Suppressor macrophage treated with lipopolysaccharide for 1 hour (primary cell): ENCODE data around the gene SUGCT.

Experiments
- DNase-seq, 3 donors: peaks; one replicate each; pipeline ENCODE4 v3.0.0-alpha.2; 2020 to 2022

SUGCT gene

DNA sequence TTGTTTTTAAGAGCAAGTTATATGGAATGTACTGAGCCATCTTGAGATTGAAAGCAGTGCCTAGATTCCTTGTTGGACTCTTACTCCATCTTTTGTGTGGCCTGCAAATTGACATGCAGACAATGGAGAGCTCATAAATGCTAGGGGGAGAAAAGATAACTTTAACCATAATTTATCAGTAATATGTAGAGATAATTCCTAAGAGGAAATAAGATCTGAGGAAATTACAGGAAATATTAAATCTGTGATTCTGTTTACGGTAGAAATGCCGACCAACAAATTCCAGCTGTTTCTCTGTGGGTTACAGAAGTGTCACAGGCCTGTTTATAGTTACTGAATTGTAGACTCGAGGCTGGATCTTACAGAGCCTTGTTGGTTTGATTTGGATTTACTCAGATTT lies 348.0 kb downstream of the SUGCT start:
- DNase-seq, result no peak

DNA sequence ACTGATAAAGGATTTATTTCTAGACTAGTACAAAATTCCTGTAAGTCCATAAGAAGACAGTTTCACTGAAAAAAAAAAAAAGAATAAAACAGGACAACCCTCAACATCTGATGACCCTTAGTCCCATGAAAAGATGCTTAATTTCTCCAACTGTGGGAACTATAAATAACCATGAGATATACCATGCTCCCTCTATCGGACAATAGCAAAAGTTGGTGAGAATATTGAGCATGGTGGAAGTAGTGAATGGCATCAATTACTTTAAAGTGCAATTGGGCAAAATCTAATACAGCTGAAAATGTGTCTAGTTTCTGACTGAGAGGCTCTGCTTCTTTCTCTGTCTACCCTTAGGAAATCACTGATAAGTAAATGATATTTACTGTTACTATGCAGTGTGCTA lies 348.8 kb downstream of the SUGCT start:
- no peak for DNase-seq

DNA sequence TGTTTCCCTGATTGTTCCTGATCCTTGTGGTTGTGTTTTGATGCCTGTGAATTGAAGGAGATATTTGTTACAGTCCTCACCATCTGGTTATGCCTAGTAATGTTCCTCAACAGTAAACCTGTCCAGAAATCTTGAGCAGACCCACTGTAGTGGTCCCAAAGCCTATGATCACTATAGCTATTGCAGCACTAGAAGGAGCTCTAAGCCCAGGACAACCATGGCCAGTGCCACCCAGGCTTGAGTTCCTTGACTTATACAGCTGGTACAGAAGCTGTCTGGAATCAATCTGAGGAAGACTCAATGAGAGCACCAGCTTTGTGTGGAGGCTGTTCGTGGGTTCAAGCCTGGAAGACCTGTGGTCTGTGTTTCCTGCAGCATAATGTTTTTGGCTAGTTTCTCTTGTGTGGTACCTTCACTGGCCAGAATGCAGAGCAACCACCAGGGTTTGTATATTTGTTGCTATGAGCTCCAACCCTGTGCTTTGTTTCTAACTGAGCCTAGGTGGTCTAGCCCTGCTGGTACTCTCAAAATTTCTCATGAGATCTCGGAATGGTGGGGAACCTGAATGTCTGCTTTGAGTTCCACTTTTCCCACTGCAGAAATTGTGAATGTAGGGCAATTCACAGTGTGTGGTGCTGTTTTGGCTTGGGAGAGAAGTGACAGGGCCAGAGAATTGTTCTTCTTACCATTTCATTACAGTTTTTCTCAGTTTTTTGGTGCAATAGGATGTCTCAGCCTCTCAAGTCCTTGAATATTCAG lies 355.2 kb downstream of the SUGCT start:
- DNase-seq, result no peak

DNA sequence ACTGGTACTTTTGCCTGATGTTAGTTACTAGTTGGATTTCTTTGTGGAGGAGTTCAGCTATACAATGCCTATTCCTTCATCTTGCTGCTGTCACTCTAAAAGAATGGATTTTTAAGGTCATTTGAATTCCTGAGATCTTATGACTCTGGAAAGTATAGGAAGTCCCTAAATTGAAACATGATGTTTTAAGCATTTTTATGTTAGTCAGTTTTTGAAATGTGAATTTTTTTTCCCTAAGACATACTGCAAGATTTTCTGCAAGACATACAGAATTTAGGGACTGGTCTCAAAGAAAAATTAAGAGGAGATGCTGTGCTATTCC lies 355.8 kb downstream of the SUGCT start:
- DNase-seq, result no peak

DNA sequence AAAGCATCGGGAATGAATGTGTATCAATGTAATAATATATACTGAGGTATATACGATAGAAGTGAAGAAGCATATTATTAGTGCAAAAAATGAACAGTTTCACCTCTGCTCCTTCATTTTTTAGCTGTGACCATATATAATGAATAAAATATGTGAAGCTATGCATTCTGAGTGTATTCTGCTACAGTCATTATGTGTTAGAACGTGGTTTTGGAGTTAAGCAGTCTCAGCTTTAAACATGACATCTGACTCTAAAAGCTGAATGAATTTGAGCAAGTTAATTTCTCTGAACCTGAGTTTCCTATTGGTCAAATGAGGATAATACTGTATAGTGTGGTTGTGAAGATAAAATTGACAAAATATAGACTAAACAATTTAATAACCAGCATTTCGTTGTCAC lies 358.1 kb downstream of the SUGCT start:
- DNase-seq, result no peak

DNA sequence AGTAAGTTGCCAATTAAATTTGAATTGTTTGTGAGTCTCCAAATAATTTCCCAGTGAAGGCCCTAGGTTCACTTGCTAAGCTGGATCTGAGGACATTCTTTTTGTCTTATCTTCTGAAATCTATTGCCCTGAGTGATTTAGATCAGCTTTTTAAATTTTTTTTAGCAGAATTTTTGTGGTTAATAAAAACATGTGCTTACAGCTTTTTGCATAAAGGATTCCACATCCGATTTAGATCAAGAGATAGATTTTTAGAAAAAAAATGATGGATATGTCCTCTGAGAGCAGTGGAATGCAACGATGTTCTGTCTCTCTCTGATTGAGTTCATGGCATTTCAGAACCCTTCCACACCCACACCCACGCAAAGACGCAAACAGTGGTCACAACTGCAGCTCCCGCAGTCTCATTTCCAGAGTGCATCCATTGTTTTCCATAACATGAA lies 358.8 kb downstream of the SUGCT start:
- no peak for DNase-seq

DNA sequence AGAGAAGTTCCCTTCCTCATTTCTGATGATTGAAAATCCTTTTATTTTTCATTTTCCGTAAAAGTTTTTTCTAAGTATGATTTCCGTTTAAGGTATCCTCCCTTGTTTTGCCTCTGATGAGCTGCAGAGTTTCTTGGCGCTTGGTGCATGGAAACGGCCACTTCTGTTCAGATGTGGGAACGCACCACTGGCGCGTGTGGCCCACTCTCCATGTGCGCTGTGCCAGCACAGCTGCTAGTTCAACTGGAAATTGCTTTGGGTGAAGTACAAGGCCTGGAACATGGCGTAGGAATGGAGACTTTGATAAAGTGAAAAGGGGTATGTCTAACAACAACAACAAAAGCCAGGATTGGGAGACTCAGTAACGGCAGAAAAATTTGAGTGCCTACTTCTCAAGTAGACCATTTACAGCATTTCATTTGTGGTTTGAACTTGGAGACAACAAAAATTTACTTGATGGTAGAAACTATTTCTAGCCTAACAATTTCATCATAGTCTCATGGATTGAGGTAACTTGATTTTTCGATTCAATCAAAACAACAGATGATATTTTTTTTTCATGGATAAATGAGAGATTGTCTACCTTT lies 364.2 kb downstream of the SUGCT start:
- DNase-seq, result no peak

DNA sequence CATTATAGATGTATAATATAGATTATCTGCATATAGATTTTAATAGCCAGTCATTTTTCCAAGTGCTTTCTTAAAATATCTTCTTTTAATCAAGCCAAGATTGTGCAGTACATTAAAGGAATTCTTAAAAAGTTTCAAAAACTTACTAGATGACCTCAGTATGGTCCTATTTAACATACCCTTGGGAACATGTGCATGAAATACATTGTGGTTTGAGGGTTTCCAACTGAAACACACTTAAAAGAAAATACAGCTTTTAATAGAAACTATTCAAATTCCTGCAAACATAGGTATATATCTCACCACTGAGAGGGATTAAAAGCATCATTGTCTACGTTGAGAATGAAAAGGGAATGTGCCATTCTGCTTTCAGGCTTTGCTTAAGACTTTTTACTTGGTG lies 364.9 kb downstream of the SUGCT start:
- DNase-seq, result no peak

DNA sequence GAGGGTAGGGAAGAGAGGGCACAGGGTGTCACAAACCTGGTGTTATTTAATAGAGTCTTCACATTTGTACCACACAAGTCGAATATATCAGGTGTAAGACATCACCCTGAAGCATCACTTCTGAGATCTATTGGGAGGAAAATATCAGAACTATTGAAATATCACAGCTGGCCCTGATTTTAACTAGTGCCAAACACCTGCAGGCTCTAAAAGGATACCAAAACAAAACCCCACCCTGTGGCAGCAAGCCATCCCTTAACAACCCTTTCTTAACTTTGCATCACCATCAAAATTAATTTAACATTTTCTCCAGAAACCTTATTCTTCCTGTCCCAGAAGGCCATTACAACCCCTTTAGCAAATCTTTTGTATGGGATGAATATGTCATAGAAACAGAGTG lies 365.4 kb downstream of the SUGCT start:
- no peak for DNase-seq

DNA sequence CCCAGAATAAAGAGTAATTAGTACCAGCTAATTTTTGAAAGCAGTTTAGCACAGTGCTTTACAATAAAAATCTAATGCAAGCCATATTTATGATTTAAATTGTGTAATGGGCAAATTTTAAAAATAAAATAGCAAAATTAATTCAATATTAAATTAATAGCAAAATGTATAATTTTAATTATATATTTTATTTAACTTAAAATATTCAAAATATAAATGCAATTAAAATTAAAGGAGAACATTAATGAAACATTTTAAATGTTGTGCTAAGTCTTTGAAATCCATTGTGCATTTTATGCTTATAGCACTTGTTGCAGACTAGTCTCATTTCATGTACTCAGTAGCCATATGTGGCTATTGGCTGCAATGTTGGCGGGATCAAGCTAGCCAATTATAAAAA lies 367.6 kb downstream of the SUGCT start:
- no peak for DNase-seq

DNA sequence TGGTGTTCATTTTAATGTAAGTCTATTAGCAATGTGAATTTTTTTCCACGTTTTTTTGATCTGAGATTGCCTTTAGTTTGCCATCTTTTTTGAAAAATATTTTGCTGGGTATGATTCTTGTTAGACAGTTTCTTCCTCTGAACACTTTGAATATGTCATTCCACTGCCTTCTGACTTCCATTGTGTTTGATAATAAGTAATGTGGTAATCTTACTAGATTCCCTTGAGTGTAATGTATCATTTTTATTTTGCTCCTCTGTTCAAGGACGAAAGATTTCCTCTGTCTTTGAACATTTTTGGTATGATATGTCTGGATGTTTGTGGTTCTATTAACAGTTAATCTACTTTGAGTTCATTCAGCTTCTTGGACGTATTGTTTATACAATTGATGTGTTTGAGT lies 371.4 kb downstream of the SUGCT start:
- DNase-seq, result no peak

DNA sequence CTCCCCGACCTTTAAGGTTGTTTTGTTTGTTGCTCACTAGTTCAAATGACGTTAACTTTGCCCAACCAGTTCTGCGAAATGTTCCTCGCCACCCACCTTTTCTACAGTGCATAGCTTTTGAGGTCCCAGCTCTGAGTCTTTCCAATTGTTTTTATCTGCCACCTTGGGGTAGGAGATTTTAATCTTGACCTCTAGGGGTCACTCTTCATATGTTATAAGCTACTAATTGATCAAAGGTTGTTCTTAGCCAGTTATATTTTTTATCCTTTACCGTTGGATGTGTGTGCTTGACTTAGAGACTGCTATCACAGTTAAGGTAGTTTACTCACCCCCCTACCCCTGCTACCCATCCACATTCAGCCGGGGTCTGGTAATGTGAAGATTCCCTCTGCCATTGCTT lies 372.4 kb downstream of the SUGCT start:
- peak; percentile 46 to 75 (median 65) for DNase-seq

DNA sequence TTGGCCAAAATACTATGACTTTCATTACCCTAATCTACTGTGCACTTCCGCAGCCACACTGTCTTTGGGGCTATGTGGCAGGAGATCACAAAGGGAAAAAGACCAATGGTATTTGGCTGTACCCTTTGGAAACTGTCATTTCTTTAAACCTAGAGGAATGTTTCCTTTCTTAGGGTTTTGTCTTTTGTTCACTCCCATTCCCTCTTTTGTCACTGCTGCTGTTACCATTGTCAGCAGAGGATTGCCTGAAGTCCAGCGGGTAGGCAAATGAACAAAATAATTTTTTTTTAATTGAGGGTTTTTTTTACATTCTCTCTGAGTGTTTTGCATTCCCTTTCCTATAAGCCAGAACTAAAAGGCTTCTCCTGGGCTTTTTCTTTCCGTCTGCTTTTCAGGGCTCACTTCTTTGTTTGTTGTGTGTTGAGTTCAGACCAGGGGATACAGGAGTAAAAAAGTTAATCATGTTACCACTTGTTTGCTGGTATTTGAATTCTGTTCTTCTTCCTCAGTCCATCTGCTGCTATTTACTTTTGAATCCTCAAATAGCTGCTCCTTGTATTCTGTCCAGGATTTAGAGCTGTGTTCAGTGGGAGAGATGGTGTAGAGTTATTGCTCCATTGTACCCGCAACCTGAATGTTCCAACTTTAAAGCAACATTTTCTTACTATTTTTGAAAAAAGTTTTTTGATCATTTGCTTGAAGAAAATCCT lies 374.6 kb downstream of the SUGCT start:
- DNase-seq, result no peak

DNA sequence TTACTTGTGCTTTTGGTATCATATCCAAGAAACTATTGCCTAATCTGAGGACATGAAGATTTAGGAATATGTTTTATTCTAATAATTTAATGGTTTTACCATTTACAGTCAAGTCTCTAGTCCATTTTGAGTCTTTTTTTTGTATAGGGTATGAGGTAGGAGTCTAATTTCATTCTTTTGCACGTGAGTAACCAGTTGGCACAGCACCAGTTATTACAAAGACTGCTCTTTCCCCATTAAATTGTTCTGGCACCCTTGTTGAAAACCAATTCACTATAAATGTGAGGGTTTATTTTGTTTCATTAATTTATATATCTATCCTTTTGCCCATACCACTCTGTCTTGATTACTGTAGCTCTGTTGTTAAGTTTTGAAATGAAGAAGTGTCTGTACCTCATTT lies 381.6 kb downstream of the SUGCT start:
- no peak for DNase-seq

DNA sequence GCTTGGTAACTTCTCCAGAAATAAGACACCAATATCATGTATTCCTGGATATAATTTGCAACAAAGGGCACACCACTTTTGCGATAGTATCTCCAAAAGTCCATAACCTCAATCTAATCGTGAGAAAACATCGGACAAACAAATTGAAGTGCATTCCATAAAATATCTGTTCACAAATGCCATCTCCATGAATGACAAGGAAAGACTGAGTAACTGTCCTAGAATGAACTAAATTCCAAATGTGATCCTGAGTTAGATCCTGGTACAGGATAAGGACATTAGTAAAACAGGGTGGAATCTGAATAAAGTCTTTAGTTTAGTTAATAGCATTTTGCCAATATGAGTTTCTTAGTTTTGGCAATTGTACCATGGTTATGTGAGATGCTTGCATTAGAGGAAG lies 384.2 kb downstream of the SUGCT start:
- DNase-seq, result no peak

DNA sequence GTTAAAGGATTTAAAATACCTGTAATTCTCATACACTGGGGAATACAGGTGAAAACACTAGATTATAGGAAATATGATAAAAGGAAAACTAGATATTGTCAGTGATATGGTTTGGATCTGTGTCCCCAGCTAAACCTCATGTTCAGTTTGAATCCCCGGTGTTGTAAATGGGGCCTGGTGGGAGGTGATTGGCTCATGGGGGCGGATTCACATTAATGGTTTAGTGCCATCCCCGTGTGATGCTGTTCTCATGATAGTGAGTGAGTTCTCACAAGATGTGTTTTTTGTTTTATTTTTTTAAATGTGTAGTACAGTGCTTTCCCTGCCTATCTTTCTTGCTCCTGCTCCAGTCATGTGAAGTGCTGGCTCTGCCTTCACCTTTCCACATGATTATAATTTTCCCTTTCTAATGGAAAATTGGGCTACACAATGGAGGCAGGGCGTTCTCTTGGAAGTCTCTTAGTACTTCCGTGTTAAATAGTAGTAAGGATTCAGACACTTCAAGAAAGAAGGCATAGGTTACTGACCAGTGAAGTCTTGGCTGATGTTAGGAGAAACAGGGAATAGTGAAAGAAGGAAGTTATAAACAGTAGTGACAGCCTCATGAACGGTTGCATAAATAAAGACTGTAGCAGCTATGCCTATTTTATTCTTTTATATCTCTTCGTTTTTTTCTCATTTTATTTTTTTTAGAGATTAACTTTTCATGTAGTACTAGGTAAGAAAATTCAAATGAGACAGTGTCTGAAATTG lies 386.4 kb downstream of the SUGCT start:
- peak in 1 of 3 donors; percentile 21 for DNase-seq

DNA sequence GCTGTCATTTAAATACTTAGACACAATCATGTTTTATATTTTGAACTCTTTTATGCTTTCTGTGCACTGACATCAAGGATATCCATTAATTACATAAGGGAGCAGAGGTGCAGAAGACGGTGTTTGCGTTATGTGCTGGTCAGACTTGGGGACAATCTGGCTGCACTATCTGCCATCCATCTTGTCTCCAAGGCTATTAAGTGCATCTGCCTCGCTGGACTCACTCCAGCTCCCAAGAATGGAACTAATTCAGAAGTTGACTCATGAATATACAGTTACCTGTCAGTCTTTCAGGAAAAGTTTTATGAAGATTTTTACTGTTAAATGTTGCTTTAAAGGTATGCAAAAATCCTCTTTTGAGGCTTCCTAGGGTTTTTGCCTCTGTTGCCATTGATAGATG lies 391.0 kb downstream of the SUGCT start:
- no peak for DNase-seq

DNA sequence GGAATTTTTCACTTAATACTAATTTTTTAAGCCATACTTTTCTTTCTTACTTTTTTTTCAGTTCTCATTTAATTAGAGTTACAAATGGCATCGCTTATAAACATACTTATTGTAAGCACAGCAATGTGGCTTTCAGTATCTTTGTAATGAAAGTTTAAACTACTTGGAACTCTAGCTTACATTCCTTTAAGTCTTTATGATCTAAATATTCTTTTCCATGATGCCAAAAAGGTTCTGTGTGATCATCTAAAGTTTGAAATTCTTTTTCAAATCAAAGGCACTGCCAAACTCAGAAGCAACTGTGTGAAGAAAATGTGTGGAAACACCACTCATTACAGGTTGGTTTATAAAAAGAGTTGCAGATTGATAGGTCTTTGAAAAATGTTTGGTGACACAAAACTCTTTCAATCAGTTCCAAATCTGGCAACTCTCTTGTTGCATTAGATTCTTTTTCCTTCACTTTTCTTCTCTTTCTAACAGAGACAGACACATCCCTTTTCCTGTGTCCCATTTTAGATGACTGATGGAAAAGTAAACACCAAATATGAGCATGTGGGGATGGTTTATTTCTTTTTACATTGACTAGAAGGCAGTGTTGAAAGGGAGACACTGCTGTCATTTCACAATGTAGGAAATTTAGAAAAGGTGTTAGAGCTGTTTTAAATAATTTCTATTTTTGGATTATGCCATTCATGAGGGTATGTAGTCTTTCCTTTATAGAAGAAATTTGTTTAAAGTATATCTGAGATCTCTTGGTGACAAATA lies 392.3 kb downstream of the SUGCT start:
- no peak for DNase-seq

DNA sequence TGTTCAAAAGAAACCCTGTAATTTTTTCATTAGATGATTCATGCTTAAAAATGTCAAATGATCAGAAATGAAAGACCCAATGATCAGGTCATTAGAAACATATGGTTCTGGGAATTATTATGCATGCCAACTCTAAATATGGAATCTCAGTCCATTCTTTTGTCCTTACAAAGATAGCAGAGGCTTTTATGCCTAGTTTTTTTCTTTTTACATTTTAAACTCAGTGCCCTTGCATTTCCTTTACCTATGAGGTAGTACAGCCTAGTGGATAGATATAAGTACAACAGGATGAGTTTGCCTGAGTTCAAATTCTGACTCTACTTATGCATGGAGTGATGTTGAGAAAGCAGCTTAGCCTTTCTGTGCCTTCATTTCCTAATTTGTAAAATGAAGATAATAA lies 392.9 kb downstream of the SUGCT start:
- DNase-seq, result no peak

DNA sequence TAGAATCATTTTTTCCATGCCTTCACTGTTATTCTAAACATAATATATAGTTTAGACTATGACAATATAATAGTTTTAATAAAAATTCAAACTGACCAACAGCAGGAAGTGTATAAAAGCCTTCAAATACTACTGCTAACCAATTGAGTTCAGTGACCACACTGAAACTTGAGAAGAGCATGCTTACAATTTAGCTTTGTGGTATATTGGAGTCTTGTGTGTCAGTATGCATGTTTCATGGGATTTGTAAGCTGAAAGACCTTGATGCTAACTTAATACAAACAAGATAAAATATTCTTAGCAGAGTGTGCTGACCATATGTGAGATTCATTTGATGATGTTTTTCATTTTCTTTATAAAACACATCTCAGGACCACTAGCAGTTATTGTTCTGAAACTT lies 395.5 kb downstream of the SUGCT start:
- no peak for DNase-seq

DNA sequence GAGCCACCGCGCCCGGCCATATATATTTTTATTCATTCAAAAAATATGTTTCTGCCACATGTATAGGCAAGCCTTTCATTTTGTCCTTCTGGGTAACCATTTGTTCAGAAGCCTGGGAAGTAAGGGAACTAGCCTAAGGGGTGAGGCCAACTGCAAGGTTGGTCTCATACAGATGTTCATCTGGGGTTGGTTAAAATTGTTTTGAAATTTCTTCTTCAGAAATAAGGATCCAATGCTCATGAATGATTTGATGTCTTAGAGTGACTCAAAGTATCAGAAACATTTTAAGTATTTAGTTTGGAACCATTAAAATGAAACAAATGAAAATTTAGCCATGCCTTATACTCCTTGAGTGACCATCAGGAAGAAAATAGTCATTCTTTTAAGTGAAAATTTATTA lies 397.2 kb downstream of the SUGCT start:
- no peak for DNase-seq

DNA sequence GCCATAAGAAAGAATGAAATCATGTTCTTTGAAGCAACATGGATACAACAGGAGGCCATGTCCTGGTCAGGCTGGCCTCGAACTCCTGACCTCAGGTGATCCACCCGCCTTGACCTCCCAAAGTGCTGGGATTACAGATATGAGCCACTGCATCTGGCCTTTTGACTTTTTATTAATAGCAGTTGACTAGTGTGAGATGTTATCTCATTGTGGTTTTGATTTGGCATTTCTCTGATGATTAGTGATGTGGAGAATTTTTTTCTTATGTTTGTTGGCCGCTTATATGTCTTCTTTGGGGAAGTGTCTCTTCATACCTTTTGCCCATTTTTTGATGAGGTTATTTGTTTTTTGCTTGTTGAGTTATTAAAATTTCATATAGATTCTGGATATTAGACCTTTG lies 400.9 kb downstream of the SUGCT start:
- DNase-seq, result no peak

DNA sequence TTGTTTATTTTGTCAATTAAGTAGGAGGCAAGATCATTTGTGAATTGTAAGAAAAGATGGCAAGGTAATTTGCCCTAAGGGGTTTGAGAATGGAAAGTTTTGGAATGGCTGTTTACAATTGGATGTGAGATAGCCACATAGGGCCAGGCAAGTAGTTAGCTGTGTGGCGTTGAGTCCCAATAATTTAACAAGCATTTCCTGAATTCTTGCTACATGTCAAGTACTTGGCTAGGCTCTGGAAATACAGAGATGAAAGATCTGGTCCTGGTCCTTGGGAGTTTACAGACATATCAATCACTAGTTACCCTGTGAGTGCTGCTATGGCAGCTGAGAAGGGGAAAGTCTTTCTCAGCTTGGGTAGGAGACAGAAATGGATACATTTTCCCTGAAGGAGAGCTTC lies 401.6 kb downstream of the SUGCT start:
- DNase-seq, result no peak
